ENCODE results near the gene KLHDC1.

DNA sequence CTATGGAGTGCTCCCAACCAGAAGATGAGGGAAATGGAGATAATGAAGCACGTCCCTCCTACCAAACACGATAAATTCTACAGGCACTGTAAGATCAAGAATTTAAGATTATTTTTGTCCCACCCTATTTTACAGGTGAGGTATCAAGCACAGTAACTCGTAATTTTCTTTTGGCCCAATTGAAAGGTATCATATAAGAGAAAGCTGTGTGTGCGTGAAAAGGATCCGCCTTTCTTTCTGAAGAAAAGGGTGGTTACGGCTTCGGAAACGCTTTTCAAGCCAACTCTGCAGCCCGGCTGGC lies 74.3 kb downstream of the KLHDC1 start:
- TF ChIP-seq FOXA1 (IDR thresholded peaks at IDR 0.05), result no peak
- TF ChIP-seq NFRKB (IDR thresholded peaks at IDR 0.05), result no peak
- TF ChIP-seq FOXM1 (IDR thresholded peaks at IDR 0.05; ENCODE audit: borderline replicate concordance), result no peak
- TF ChIP-seq BHLHE40 (IDR thresholded peaks at IDR 0.05; ENCODE audit: borderline replicate concordance), result no peak
- no peak for TF ChIP-seq SP1 (IDR thresholded peaks at IDR 0.05)
- no peak for TF ChIP-seq TARDBP (IDR thresholded peaks at IDR 0.05)
- no peak for TF ChIP-seq SUZ12 (IDR thresholded peaks at IDR 0.05)
- no peak for TF ChIP-seq L3MBTL2 (conservative IDR thresholded peaks at IDR 0.05)
- no peak for TF ChIP-seq ARNT (IDR thresholded peaks at IDR 0.05)
- TF ChIP-seq, protein P1, sequence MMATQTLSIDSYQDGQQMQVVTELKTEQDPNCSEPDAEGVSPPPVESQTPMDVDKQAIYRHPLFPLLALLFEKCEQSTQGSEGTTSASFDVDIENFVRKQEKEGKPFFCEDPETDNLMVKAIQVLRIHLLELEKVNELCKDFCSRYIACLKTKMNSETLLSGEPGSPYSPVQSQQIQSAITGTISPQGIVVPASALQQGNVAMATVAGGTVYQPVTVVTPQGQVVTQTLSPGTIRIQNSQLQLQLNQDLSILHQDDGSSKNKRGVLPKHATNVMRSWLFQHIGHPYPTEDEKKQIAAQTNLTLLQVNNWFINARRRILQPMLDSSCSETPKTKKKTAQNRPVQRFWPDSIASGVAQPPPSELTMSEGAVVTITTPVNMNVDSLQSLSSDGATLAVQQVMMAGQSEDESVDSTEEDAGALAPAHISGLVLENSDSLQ (IDR thresholded peaks at IDR 0.05), result no peak
- TF ChIP-seq ZNF384 (IDR thresholded peaks at IDR 0.05), result no peak
- no peak for TF ChIP-seq ELF4 (IDR thresholded peaks at IDR 0.05)

Measured in HEK293T (cell line).